H1 (cell line): ENCODE measurements around the gene SLC4A1AP. TPM values are rescaled to one million over a fixed set of nuclear protein-coding genes. Genes with fewer than 3 reads are reported as not detected.

Source experiments
- CTCF ChIA-PET: fragments of 300-600 bp; sonication (Branson Sonifier 250); formaldehyde crosslinking; loops from one replicate; lab custom pipeline; 2021; ENCODE audit not compliant: partially characterized antibody; lab: Charles Lee
- POLR2A ChIA-PET: fragments of 300-600 bp; sonication (Branson Sonifier 250); formaldehyde crosslinking; loops from one replicate; lab custom pipeline; 2021; ENCODE audit warnings: inconsistent platforms; ENCODE audit not compliant: partially characterized antibody; lab: Charles Lee
- DNase-seq, 2 experiments: peaks; one replicate each; pipeline versions ENCODE4 v3.0.0 to v3.0.0-alpha.2; 2010 to 2022; ENCODE audit warnings: low spot score in 2 of 2, low read depth in 1 of 2, mixed read lengths in 1 of 2
- FAIRE-seq: peaks from 2 replicates; lab custom pipeline; 2011; peaks lifted over from hg19 to GRCh38; lab: Jason Lieb, UNC
- H2AFZ ChIP-seq: 2 replicates; pipeline ENCODE4 v1.8.1; 2012; ENCODE audit warnings: low read length, inconsistent platforms
- H2AK5ac ChIP-seq: 2 replicates; pipeline ENCODE4 v1.6.1; 2013; ENCODE audit warnings: low read depth, low read length
- H2BK120ac ChIP-seq: replicated peaks from 2 replicates; pipeline ENCODE3; 2013; ENCODE audit warnings: low read depth, low read length, inconsistent platforms
- H2BK12ac ChIP-seq: 2 replicates; pipeline ENCODE4 v1.6.1; 2013; ENCODE audit warnings: low read depth, low read length
- H2BK15ac ChIP-seq: 2 replicates; pipeline ENCODE4 v1.6.1; 2013; ENCODE audit warnings: low read length
- H2BK20ac ChIP-seq: 2 replicates; pipeline ENCODE4 v1.6.1; 2013; ENCODE audit warnings: low read length
- H2BK5ac ChIP-seq: 2 replicates; pipeline ENCODE4 v1.6.1; 2013; ENCODE audit warnings: low read depth, low read length
- H3K14ac ChIP-seq: 2 replicates; pipeline ENCODE4 v1.6.1; 2013; ENCODE audit warnings: inconsistent platforms; ENCODE audit not compliant: insufficient read length
- H3K18ac ChIP-seq: 2 replicates; pipeline ENCODE4 v1.6.1; 2013; ENCODE audit warnings: low read length; ENCODE audit errors: extremely low read depth
- H3K23ac ChIP-seq: 2 replicates; pipeline ENCODE4 v1.6.1; 2013; ENCODE audit warnings: inconsistent platforms; ENCODE audit not compliant: insufficient read length
- H3K23me2 ChIP-seq: 2 replicates; pipeline ENCODE4 v1.6.1; 2013; ENCODE audit warnings: low read depth, low read length
- H3K27ac ChIP-seq: 2 replicates; pipeline ENCODE4 v1.6.1; 2011; ENCODE audit warnings: low read depth, low read length, inconsistent platforms
- H3K27me3 ChIP-seq, 4 experiments: replicated peaks in 1 of 4; 1 replicate in 1 of 4; 2 replicates in 3 of 4; pipeline versions ENCODE4 v1.6.1 to v1.8.1; 2011 to 2013; ENCODE audit warnings: low read length in 3 of 4, mild to moderate bottlenecking in 3 of 4, inconsistent platforms in 2 of 4, mixed read lengths in 2 of 4, moderate library complexity in 1 of 4; ENCODE audit not compliant: control insufficient read depth in 3 of 4, insufficient read depth in 3 of 4; ENCODE audit errors: extremely low read depth in 1 of 4
- H3K36me3 ChIP-seq, 4 experiments: 2 replicates each; pipeline versions ENCODE4 v1.6.1 to v1.8.1; 2011 to 2013; ENCODE audit warnings: mild to moderate bottlenecking in 4 of 4, low read length in 3 of 4, moderate library complexity in 2 of 4, control low read depth in 1 of 4, inconsistent platforms in 1 of 4; ENCODE audit not compliant: insufficient read depth in 4 of 4, control insufficient read depth in 2 of 4
- H3K4ac ChIP-seq: replicated peaks from 2 replicates; pipeline ENCODE3; 2013; ENCODE audit warnings: low read length, low read depth, mixed read lengths, inconsistent platforms; ENCODE audit not compliant: insufficient read length
- H3K4me1 ChIP-seq, 4 experiments: replicated peaks in 1 of 4; 1 replicate in 1 of 4; 2 replicates in 3 of 4; pipeline versions ENCODE4 v1.6.1 to v1.8.1; 2011 to 2013; ENCODE audit warnings: low read length in 3 of 4, inconsistent platforms in 2 of 4, mixed read lengths in 1 of 4; ENCODE audit not compliant: insufficient read depth in 4 of 4, control insufficient read depth in 3 of 4
- H3K4me2 ChIP-seq, 2 experiments: 2 replicates each; pipeline versions ENCODE4 v1.6.1 to v1.8.1; 2011 to 2013; ENCODE audit warnings: low read depth in 2 of 2, low read length in 2 of 2, control low read depth in 1 of 2, inconsistent platforms in 1 of 2, mild to moderate bottlenecking in 1 of 2; ENCODE audit not compliant: insufficient read depth in 1 of 2
- H3K4me3 ChIP-seq, 4 experiments: fragments of 200-600, 300-600 bp in 1 of 4; sonication (generic), shearing (Covaris generic), sonication (Bioruptor Twin) in 1 of 4; 2 replicates each; pipeline versions ENCODE4 v1.5.1 to v1.8.1; 2011 to 2016; ENCODE audit warnings: low read length in 4 of 4, low read depth in 3 of 4, control low read depth in 2 of 4, inconsistent platforms in 2 of 4, mild to moderate bottlenecking in 2 of 4, mixed read lengths in 1 of 4, moderate library complexity in 1 of 4; ENCODE audit not compliant: insufficient read depth in 2 of 4; ENCODE audit errors: extremely low read depth in 1 of 4
- H3K56ac ChIP-seq: replicated peaks from 2 replicates; pipeline ENCODE3; 2013; ENCODE audit warnings: low read depth, mild to moderate bottlenecking, mixed read lengths, low read length, inconsistent platforms; ENCODE audit not compliant: insufficient read length
- H3K79me1 ChIP-seq: 2 replicates; pipeline ENCODE4 v1.6.1; 2013; ENCODE audit warnings: low read depth, low read length, control low read depth
- H3K79me2 ChIP-seq, 2 experiments: 2 replicates each; pipeline versions ENCODE4 v1.6.1 to v1.8.1; 2012 to 2013; ENCODE audit warnings: low read length in 2 of 2, mild to moderate bottlenecking in 2 of 2, inconsistent platforms in 1 of 2; ENCODE audit not compliant: insufficient read depth in 2 of 2, control insufficient read depth in 1 of 2
- H3K9ac ChIP-seq, 4 experiments: replicated peaks in 1 of 4; 1 replicate in 1 of 4; 2 replicates in 3 of 4; pipeline versions ENCODE4 v1.6.1 to v1.8.1; 2011 to 2013; ENCODE audit warnings: low read depth in 3 of 4, low read length in 3 of 4, control low read depth in 2 of 4, mild to moderate bottlenecking in 2 of 4, moderate library complexity in 2 of 4, inconsistent platforms in 1 of 4; ENCODE audit errors: extremely low read depth in 1 of 4
- H3K9me3 ChIP-seq, 2 experiments: 2 replicates each; pipeline versions ENCODE4 v1.6.1 to v1.8.1; 2012 to 2013; ENCODE audit warnings: mild to moderate bottlenecking in 2 of 2, moderate library complexity in 2 of 2, control low read depth in 1 of 2, inconsistent platforms in 1 of 2, low read depth in 1 of 2, low read length in 1 of 2, mixed read lengths in 1 of 2; ENCODE audit not compliant: insufficient read depth in 2 of 2
- H4K20me1 ChIP-seq, 2 experiments: replicated peaks in 1 of 2; 2 replicates each; pipeline versions ENCODE3 to v1.8.1; 2011 to 2013; ENCODE audit warnings: inconsistent platforms in 2 of 2, low read length in 2 of 2, mild to moderate bottlenecking in 1 of 2; ENCODE audit not compliant: insufficient read depth in 2 of 2, control insufficient read depth in 1 of 2
- H4K5ac ChIP-seq: 2 replicates; pipeline ENCODE4 v1.6.1; 2013; ENCODE audit warnings: low read length, low read depth, mixed read lengths, inconsistent platforms; ENCODE audit not compliant: insufficient read length
- H4K8ac ChIP-seq: 2 replicates; pipeline ENCODE4 v1.8.0; 2013; ENCODE audit warnings: mild to moderate bottlenecking, moderate library complexity, low read length, inconsistent platforms; ENCODE audit not compliant: insufficient read depth; ENCODE audit errors: extremely low read depth
- H4K91ac ChIP-seq: replicated peaks from 2 replicates; pipeline ENCODE3; 2013; ENCODE audit warnings: low read length, mixed read lengths, inconsistent platforms; ENCODE audit not compliant: insufficient read length
- RFX5 ChIP-seq: IDR thresholded peaks from 2 replicates; pipeline ENCODE4 v1.6.1; 2011; ENCODE audit warnings: low read depth, low read length, improper control_type of control experiment, borderline replicate concordance
- SIN3A ChIP-seq, 2 experiments: IDR thresholded peaks in 1 of 2; conservative IDR thresholded peaks in 1 of 2; 2 replicates each; pipeline ENCODE4 v1.6.1; 2011 to 2012; ENCODE audit warnings: low read length in 2 of 2, improper control_type of control experiment in 1 of 2, low read depth in 1 of 2, mild to moderate bottlenecking in 1 of 2
- SP1 ChIP-seq: IDR thresholded peaks from 2 replicates; pipeline ENCODE4 v1.6.1; 2011; ENCODE audit warnings: low read depth, low read length
- TBP ChIP-seq: IDR thresholded peaks from 2 replicates; pipeline ENCODE4 v1.6.1; 2011; ENCODE audit warnings: low read depth, low read length, improper control_type of control experiment
- polyA plus RNA-seq, 7 experiments: library from polyadenylated mRNA; depleted of rRNA in 3 of 7; stranded (reverse) in 5 of 7; unstranded in 2 of 7; fragments of >200 nt in 5 of 7; fragments of 200-250 nt in 2 of 7; gene quantifications; 1 replicate in 5 of 7; 2 replicates in 1 of 7; 4 replicates in 1 of 7; pipeline versions ENCODE4 v1.2.1 to v1.2.3, GENCODE V29; 2011 to 2013; ENCODE audit warnings: missing spikeins in 2 of 7, mixed read lengths in 2 of 7
- total RNA-seq: library from RNA; stranded (reverse); fragmentation: NEBNext Ultra II Directional; extraction: Animal tissue kit (Norgen Biotek cat#: 25700); gene quantifications from 2 replicates; pipeline ENCODE4 v1.2.1, GENCODE V29; 2021

Gene SLC4A1AP
- total and polyA plus RNA-seq, 2 of the 8 experiments (the other 6 are each of a cell fraction or from before 2014, with no cell fraction given) = 8.1 to 18.4 TPM

DNA sequence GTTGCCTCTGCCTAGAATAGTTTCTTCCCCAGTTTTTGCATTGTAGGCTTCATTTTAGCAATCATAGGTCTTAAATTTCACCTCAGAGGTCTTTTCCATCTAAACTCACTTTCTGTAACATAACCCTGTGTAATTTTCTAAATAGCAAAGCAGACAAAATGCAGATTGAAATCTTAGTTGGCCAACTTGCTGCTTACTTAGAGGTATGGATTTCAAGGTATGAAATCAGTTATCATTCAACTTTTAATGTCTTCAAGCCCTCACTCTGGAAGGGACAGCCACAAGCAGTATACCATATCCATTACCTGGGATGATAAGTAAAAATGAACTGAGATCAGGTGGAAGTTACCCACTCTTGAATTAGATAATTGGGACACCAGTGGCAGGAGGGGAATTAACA, 38.7 kb upstream of the SLC4A1AP start:
- H2BK12ac ChIP-seq = no peak overlapping the region
- TF ChIP-seq SIN3A (conservative IDR thresholded peaks at IDR 0.05 in 1 of 2, IDR thresholded peaks at IDR 0.05 in 1 of 2; ENCODE audit: low read depth in 1 of 2, low read length in 2 of 2) (no peak), TBP (no peak), RFX5 (no peak), SP1 (no peak)

More for the DNA sequence above, 38.7 kb upstream of the SLC4A1AP start:
- CTCF ChIA-PET = no interaction called here
- H3K18ac ChIP-seq = no peak overlapping the region
- H3K23me2 ChIP-seq = no peaks in the 10 kb centered on the region; the same call in 1 of the 2 replicates
- H3K4ac ChIP-seq = no peak overlapping the region
- no peaks in the 10 kb centered on the region for H3K9me3 ChIP-seq
- no peak overlapping the region for H3K27ac ChIP-seq
- peaks cover 0 to 4% (median 2%) of the 10 kb centered on the region in 4 experiments; a peak in 4 of 7 replicates for H3K4me1 ChIP-seq
- no peak overlapping the region for H2BK5ac ChIP-seq
- no peak overlapping the region for H3K56ac ChIP-seq
- no peak overlapping the region for H3K14ac ChIP-seq
- no peak overlapping the region for H2BK20ac ChIP-seq
- H2AFZ ChIP-seq = no peak overlapping the region
- no peak overlapping the region for H3K4me3 ChIP-seq
- H3K36me3 ChIP-seq = peaks cover 0 to 30% (median 3%) of the 10 kb centered on the region in 4 experiments; a peak in 3 of 8 replicates
- no peak overlapping the region for H4K8ac ChIP-seq
- H3K4me2 ChIP-seq = no peak overlapping the region
- no peak overlapping the region for H2BK15ac ChIP-seq
- FAIRE-seq = no peak
- no peak overlapping the region for H3K23ac ChIP-seq
- no peaks in the 10 kb centered on the region for H4K20me1 ChIP-seq
- no peak overlapping the region for H3K9ac ChIP-seq
- H2AK5ac ChIP-seq = no peak overlapping the region
- H2BK120ac ChIP-seq = no peak overlapping the region
- no peak for DNase-seq
- no peaks in the 10 kb centered on the region for H3K79me1 ChIP-seq
- H4K5ac ChIP-seq = no peak overlapping the region
- no peak overlapping the region for H4K91ac ChIP-seq
- H3K27me3 ChIP-seq = no peaks in the 10 kb centered on the region
- POLR2A ChIA-PET = no interaction called here
- H3K79me2 ChIP-seq = peaks cover 0 to 8% of the 10 kb centered on the region in 2 experiments; a peak in 2 of 4 replicates
